T-helper 1 cell treated with Interleukin-12 subunit alpha and Interleukin-12 subunit beta and Interleukin-4 antibody, amounts not matched to agents 30 μg/mL and 1 μg/mL, for 36 hours (primary cell): ENCODE results near the gene GBA2.

Source experiments
- H3K27ac Mint-ChIP-seq: one replicate; pipeline ENCODE4 v1.8.0; 2021; ENCODE audit warnings: mild to moderate bottlenecking, mixed read lengths
- H3K27me3 Mint-ChIP-seq: one replicate; pipeline ENCODE4 v1.8.0; 2021; ENCODE audit warnings: low read depth, mixed read lengths
- H3K36me3 Mint-ChIP-seq: one replicate; pipeline ENCODE4 v1.8.0; 2021; ENCODE audit warnings: low read depth, mixed read lengths
- H3K4me1 Mint-ChIP-seq: one replicate; pipeline ENCODE4 v1.8.0; 2021; ENCODE audit warnings: low read depth, mixed read lengths
- H3K4me3 Mint-ChIP-seq: one replicate; pipeline ENCODE4 v1.8.0; 2021; ENCODE audit warnings: mild to moderate bottlenecking, moderate library complexity, mixed read lengths
- H3K9me3 Mint-ChIP-seq: one replicate; pipeline ENCODE4 v1.8.0; 2021; ENCODE audit warnings: mixed read lengths

The GBA2 gene

GRCh38 chr9:35748858-35749514 lies at the start of gene GBA2, which contains the start of gene RGP1:
TSS of gene GBA2 (minus strand) at chr9:35749228. CDS start at chr9:35748704, 524 bp downstream.
TSS of gene RGP1 (plus strand) at chr9:35749287. CDS start at chr9:35749756, 469 bp downstream.
- Mint-ChIP-seq H3K27ac (peak within 1 kb of the TSS; percentile 90), H3K9me3 (no peaks in the 10 kb centered on the region), H3K4me3 (peak within 1 kb of the TSS; percentile 90), H3K27me3 (no peaks in the 10 kb centered on the region), H3K36me3 (peaks cover 40% of the 10 kb centered on the region), H3K4me1 (peaks cover 41% of the 10 kb centered on the region)

GRCh38 chr9:35797311-35798109 lies 48.5 kb upstream of the GBA2 start:
- peaks cover 17% of the 10 kb centered on the region for H3K4me1 Mint-ChIP-seq
- no peaks in the 10 kb centered on the region for H3K9me3 Mint-ChIP-seq
- peaks cover 15% of the 10 kb centered on the region for H3K36me3 Mint-ChIP-seq
- no peak overlapping the region for H3K27ac Mint-ChIP-seq
- no peak overlapping the region for H3K4me3 Mint-ChIP-seq
- no peaks in the 10 kb centered on the region for H3K27me3 Mint-ChIP-seq

GRCh38 chr9:35795695-35796094 lies 46.7 kb upstream of the GBA2 start:
- Mint-ChIP-seq H3K27ac (no peak overlapping the region), H3K4me3 (no peak overlapping the region), H3K9me3 (no peaks in the 10 kb centered on the region), H3K4me1 (peaks cover 17% of the 10 kb centered on the region), H3K36me3 (peaks cover 7% of the 10 kb centered on the region), H3K27me3 (no peaks in the 10 kb centered on the region)

DNA sequence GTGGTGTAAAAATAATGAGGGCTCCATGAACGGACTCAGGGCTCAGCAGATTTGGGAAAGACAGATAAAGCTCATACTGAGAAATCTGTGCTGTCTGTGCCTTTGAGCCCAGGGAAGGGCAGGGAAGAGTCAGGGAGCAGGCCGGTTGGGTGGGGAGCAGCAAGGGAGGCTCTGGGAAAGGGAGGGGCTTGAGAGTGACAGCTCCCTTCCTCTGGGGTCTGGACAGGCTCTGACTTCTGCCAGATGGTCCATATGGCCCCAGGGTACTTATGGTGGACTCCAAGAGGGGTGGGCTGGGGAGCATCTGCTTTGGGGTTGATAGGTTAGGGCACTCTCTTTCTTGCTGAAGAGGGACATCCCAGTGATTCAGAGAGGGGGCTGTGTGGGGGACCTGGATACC lies 44.4 kb upstream of the GBA2 start:
- no peaks in the 10 kb centered on the region for H3K27me3 Mint-ChIP-seq
- peaks cover 5% of the 10 kb centered on the region for H3K36me3 Mint-ChIP-seq
- no peak overlapping the region for H3K27ac Mint-ChIP-seq
- H3K9me3 Mint-ChIP-seq = no peaks in the 10 kb centered on the region
- peaks cover 18% of the 10 kb centered on the region for H3K4me1 Mint-ChIP-seq
- H3K4me3 Mint-ChIP-seq = no peak overlapping the region

DNA sequence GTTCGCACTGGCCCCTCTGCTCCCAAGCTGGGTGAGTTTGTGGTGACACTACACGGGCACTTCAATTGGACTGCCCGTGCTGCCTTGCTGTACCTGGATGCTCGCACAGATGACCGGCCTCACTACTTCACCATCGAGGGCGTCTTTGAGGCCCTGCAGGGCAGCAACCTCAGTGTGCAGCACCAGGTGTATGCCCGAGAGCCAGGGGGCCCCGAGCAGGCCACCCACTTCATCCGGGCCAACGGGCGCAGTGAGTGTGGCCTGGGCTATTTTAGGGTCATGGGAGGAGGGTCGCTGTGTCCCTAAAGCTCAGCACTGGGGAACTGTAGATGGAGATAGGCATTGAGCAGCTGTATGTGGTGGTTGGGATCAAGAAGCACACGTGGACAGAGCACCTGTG lies 43.8 kb upstream of the GBA2 start:
- Mint-ChIP-seq H3K27ac (no peak overlapping the region), H3K4me3 (no peak overlapping the region), H3K4me1 (peaks cover 18% of the 10 kb centered on the region), H3K27me3 (no peaks in the 10 kb centered on the region), H3K9me3 (no peaks in the 10 kb centered on the region), H3K36me3 (peaks cover 5% of the 10 kb centered on the region)

DNA sequence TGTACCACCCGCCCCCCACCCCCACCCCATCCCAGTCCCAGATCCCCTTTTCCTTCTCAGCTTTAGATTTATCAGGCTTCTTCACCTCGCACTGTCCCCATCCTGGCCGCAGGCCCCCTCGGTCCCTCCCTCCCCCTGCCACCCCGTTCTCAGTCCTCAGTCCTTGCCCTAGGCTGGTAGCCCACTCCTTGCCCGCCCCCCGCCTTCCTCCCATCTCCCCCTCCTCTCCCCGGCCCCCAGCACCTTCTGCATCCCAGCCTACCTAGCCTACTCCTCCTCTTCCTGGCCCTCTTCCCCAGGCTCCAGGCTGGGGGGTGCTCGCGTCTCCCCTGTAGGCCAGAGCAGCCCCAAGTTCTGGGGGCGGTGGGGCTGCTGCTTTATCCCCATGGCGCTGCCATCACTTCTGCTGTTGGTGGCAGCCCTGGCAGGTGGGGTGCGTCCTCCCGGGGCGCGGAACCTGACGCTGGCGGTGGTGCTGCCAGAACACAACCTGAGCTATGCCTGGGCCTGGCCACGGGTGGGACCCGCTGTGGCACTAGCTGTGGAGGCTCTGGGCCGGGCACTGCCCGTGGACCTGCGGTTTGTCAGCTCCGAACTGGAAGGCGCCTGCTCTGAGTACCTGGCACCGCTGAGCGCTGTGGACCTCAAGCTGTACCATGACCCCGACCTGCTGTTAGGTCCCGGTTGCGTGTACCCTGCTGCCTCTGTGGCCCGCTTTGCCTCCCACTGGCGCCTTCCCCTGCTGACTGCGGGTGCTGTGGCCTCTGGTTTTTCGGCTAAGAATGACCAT lies 43.2 kb upstream of the GBA2 start:
- Mint-ChIP-seq H3K4me1 (peaks cover 16% of the 10 kb centered on the region), H3K4me3 (no peak overlapping the region), H3K27ac (no peak overlapping the region), H3K9me3 (no peaks in the 10 kb centered on the region), H3K27me3 (no peaks in the 10 kb centered on the region), H3K36me3 (peaks cover 5% of the 10 kb centered on the region)

GRCh38 chr9:35791297-35791921 lies 42.4 kb upstream of the GBA2 start, which contains the start of gene NPR2:
TSS of gene NPR2 (plus strand) at chr9:35791591. CDS start at chr9:35792409, 818 bp downstream.
- Mint-ChIP-seq H3K27me3 (no peaks in the 10 kb centered on the region), H3K4me3 (no peak within 1 kb of the TSS), H3K9me3 (no peaks in the 10 kb centered on the region), H3K4me1 (peaks cover 14% of the 10 kb centered on the region), H3K27ac (no peak within 1 kb of the TSS), H3K36me3 (peaks cover 7% of the 10 kb centered on the region)

GRCh38 chr9:35790385-35791296 lies 41.6 kb upstream of the GBA2 start:
- Mint-ChIP-seq H3K4me1 (peaks cover 11% of the 10 kb centered on the region), H3K27me3 (no peaks in the 10 kb centered on the region), H3K36me3 (peaks cover 11% of the 10 kb centered on the region), H3K4me3 (no peak overlapping the region), H3K27ac (no peak overlapping the region), H3K9me3 (no peaks in the 10 kb centered on the region)

GRCh38 chr9:35790025-35790384 lies 41.0 kb upstream of the GBA2 start:
- H3K27ac Mint-ChIP-seq = no peak overlapping the region
- H3K4me3 Mint-ChIP-seq = no peak overlapping the region
- H3K9me3 Mint-ChIP-seq = no peaks in the 10 kb centered on the region
- H3K36me3 Mint-ChIP-seq = peaks cover 11% of the 10 kb centered on the region
- H3K27me3 Mint-ChIP-seq = no peaks in the 10 kb centered on the region
- peaks cover 10% of the 10 kb centered on the region for H3K4me1 Mint-ChIP-seq

DNA sequence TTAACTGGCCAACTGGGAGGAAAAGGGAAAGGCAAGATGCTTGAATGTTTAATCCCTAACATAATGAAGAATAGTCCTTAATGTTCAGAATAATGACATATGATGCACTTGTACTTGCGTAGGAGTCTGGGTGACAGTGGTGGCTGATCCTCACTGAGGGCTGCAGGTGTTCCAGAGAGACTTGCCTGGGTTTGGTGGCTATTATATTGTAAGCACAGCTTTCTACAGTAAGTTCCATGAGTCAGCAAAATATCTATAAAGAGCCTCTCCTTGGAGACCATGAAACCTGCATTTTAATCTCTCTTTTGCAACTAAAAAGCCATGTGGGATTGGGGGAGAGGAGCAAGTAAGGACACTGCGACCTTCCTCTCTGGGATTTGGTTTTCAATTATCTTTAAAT lies 40.5 kb upstream of the GBA2 start:
- peaks cover 13% of the 10 kb centered on the region for H3K36me3 Mint-ChIP-seq
- no peaks in the 10 kb centered on the region for H3K9me3 Mint-ChIP-seq
- no peak overlapping the region for H3K27ac Mint-ChIP-seq
- no peaks in the 10 kb centered on the region for H3K27me3 Mint-ChIP-seq
- peaks cover 8% of the 10 kb centered on the region for H3K4me1 Mint-ChIP-seq
- H3K4me3 Mint-ChIP-seq = no peak overlapping the region

DNA sequence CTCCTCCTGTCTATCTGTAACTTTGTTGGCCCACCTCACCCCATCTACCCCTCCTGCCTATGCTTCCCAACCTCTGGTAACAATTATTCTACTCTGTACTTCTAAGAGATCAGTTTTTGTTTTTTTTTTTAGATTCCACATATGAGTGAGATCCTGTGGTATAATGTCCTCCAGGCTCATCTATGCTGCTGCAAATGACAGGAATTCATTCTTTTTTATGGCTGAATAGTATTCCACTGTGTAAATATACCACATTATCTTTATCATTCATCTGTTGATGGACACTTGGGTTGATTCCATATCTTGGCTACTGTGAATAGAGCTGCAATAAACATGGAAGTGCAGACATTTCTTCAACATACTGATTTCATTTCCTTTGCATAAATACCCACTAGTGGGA lies 34.4 kb upstream of the GBA2 start:
- Mint-ChIP-seq H3K27me3 (no peaks in the 10 kb centered on the region), H3K9me3 (no peaks in the 10 kb centered on the region), H3K4me3 (no peak overlapping the region), H3K4me1 (no peaks in the 10 kb centered on the region), H3K36me3 (peaks cover 22% of the 10 kb centered on the region), H3K27ac (no peak overlapping the region)

GRCh38 chr9:35781066-35781465 lies 32.0 kb upstream of the GBA2 start:
- Mint-ChIP-seq H3K27me3 (no peaks in the 10 kb centered on the region), H3K36me3 (peaks cover 24% of the 10 kb centered on the region), H3K4me1 (no peaks in the 10 kb centered on the region), H3K9me3 (no peaks in the 10 kb centered on the region), H3K27ac (no peak overlapping the region), H3K4me3 (no peak overlapping the region)

- Mint-ChIP-seq H3K4me1 (no peaks in the 10 kb centered on the region), H3K9me3 (no peaks in the 10 kb centered on the region), H3K27ac (no peak overlapping the region), H3K36me3 (peaks cover 12% of the 10 kb centered on the region), H3K4me3 (no peak overlapping the region), H3K27me3 (no peaks in the 10 kb centered on the region)
Observed at GRCh38 chr9:35778496-35778895, 29.5 kb upstream of the GBA2 start.
